Suprapubic skin (tissue), 4 donors: ENCODE data around the gene NHLRC2. TPM values are rescaled to one million over a fixed set of nuclear protein-coding genes. Genes with fewer than 3 reads are reported as not detected.

Experiments used
- DNase-seq, 2 donors: peaks; one replicate each; pipeline ENCODE4 v3.0.0-alpha.2; 2019; ENCODE audit warnings: low spot score in 2 of 2
- H3K27ac ChIP-seq: fragments of 200-600 bp; sonication (generic); one replicate; pipeline ENCODE4 v1.5.1; 2019
- H3K27me3 ChIP-seq: fragments of 200-600 bp; sonication (generic); one replicate; pipeline ENCODE4 v1.5.1; 2019
- H3K36me3 ChIP-seq: fragments of 200-600 bp; sonication (generic); one replicate; pipeline ENCODE4 v1.5.1; 2019
- H3K4me1 ChIP-seq: fragments of 200-600 bp; sonication (generic); one replicate; pipeline ENCODE4 v1.5.1; 2019
- H3K4me3 ChIP-seq: fragments of 200-600 bp; sonication (generic); one replicate; pipeline ENCODE4 v1.5.1; 2019; ENCODE audit warnings: mild to moderate bottlenecking
- H3K9me3 ChIP-seq: fragments of 200-600 bp; sonication (generic); one replicate; pipeline ENCODE4 v1.5.1; 2019
- CTCF ChIP-seq, 2 donors: fragments of 200-600 bp in 1 of 2; fragments of 450-650 bp in 1 of 2; sonication (generic) in 1 of 2; IDR thresholded peaks; one replicate each; pipeline ENCODE4 v1.5.1; 2016 to 2019; ENCODE audit warnings: antibody characterized with exemption in 2 of 2, mild to moderate bottlenecking in 1 of 2, moderate library complexity in 1 of 2
- EP300 ChIP-seq: sonication (generic); formaldehyde crosslinking; IDR thresholded peaks from one replicate; pipeline ENCODE4 v1.6.1; 2017; ENCODE audit warnings: antibody characterized with exemption
- POLR2A ChIP-seq, 2 donors: fragments of 450-650 bp; IDR thresholded peaks; one replicate each; pipeline ENCODE4 v1.6.1; 2017; ENCODE audit warnings: antibody characterized with exemption in 2 of 2, mild to moderate bottlenecking in 2 of 2, moderate library complexity in 2 of 2
- POLR2AphosphoS5 ChIP-seq, 3 donors: sonication (generic); formaldehyde crosslinking; IDR thresholded peaks; one replicate each; pipeline ENCODE4 v1.6.1; 2017; ENCODE audit warnings: antibody characterized with exemption in 3 of 3
- WGBS: methylation state at CpG from one replicate; pipeline ENCODE4 v1.1.5; 2018; 5-methylcytosine and 5-hydroxymethylcytosine counted together
- total RNA-seq, 4 donors: library from RNA; depleted of rRNA; stranded (reverse); fragments of >200 nt; gene quantifications; one replicate each; pipeline ENCODE4 v1.1.0, GENCODE V29; 2016

The NHLRC2 gene
- total RNA-seq, 4 donors from 2014 or later, result 35.3 to 49.6 (median 42.3) TPM

GRCh38 chr10:113908236-113908635 lies 53.8 kb downstream of the NHLRC2 start:
- Histone ChIP-seq H3K4me1 (no peaks in the 10 kb centered on the region), H3K9me3 (no peaks in the 10 kb centered on the region), H3K27ac (no peak overlapping the region), H3K27me3 (no peaks in the 10 kb centered on the region), H3K36me3 (peaks cover 62% of the 10 kb centered on the region), H3K4me3 (no peak overlapping the region)
- no peak for DNase-seq
- no peak for TF ChIP-seq POLR2AphosphoS5 (IDR thresholded peaks at IDR 0.05)
- no peak for TF ChIP-seq POLR2A (IDR thresholded peaks at IDR 0.05)
- no peak for TF ChIP-seq CTCF (IDR thresholded peaks at IDR 0.05)
- TF ChIP-seq EP300, result no peak
- 100% methylated on average over 1 of the region's 1 CpG for WGBS

- no peaks in the 10 kb centered on the region for H3K27me3 ChIP-seq
- H3K9me3 ChIP-seq, result no peaks in the 10 kb centered on the region
- no peak overlapping the region for H3K4me3 ChIP-seq
- no peak overlapping the region for H3K27ac ChIP-seq
- H3K4me1 ChIP-seq, result no peaks in the 10 kb centered on the region
- 94% methylated on average over 1 of the region's 1 CpG for WGBS
- TF ChIP-seq POLR2AphosphoS5 (IDR thresholded peaks at IDR 0.05), result no peak
- TF ChIP-seq EP300, result no peak
- TF ChIP-seq POLR2A (IDR thresholded peaks at IDR 0.05), result no peak
- TF ChIP-seq CTCF (IDR thresholded peaks at IDR 0.05), result no peak
- DNase-seq, result no peak
- peaks cover 34% of the 10 kb centered on the region for H3K36me3 ChIP-seq
Measured at GRCh38 chr10:113911113-113911512, 56.7 kb downstream of the NHLRC2 start.

GRCh38 chr10:113911839-113912238 lies 57.4 kb downstream of the NHLRC2 start:
- H3K27ac ChIP-seq, result no peak overlapping the region
- no peaks in the 10 kb centered on the region for H3K27me3 ChIP-seq
- no peaks in the 10 kb centered on the region for H3K9me3 ChIP-seq
- 93% methylated on average over 6 of the region's 6 CpGs for WGBS
- TF ChIP-seq CTCF (IDR thresholded peaks at IDR 0.05) (no peak), POLR2AphosphoS5 (IDR thresholded peaks at IDR 0.05) (no peak), EP300 (no peak), POLR2A (IDR thresholded peaks at IDR 0.05) (no peak)
- no peaks in the 10 kb centered on the region for H3K4me1 ChIP-seq
- no peak overlapping the region for H3K4me3 ChIP-seq
- peaks cover 30% of the 10 kb centered on the region for H3K36me3 ChIP-seq
- no peak for DNase-seq

- TF ChIP-seq EP300, result no peak
- TF ChIP-seq POLR2AphosphoS5 (IDR thresholded peaks at IDR 0.05), result no peak
- no peak for TF ChIP-seq POLR2A (IDR thresholded peaks at IDR 0.05)
- TF ChIP-seq CTCF (IDR thresholded peaks at IDR 0.05), result no peak
- 95% methylated on average over 7 of the region's 7 CpGs for WGBS
- Histone ChIP-seq H3K36me3 (peaks cover 23% of the 10 kb centered on the region), H3K4me1 (no peaks in the 10 kb centered on the region), H3K27ac (no peak overlapping the region), H3K4me3 (no peak overlapping the region), H3K27me3 (no peaks in the 10 kb centered on the region), H3K9me3 (no peaks in the 10 kb centered on the region)
- DNase-seq, result no peak
Measured at GRCh38 chr10:113912582-113912981, 58.1 kb downstream of the NHLRC2 start.

GRCh38 chr10:113914956-113915355 lies 60.5 kb downstream of the NHLRC2 start:
- Histone ChIP-seq H3K36me3 (peaks cover 6% of the 10 kb centered on the region), H3K27me3 (no peaks in the 10 kb centered on the region), H3K9me3 (no peaks in the 10 kb centered on the region), H3K27ac (no peak overlapping the region), H3K4me3 (no peak overlapping the region), H3K4me1 (peaks cover under 1% of the 10 kb centered on the region)
- TF ChIP-seq EP300 (no peak), POLR2A (IDR thresholded peaks at IDR 0.05) (no peak), POLR2AphosphoS5 (IDR thresholded peaks at IDR 0.05) (no peak), CTCF (IDR thresholded peaks at IDR 0.05) (no peak)
- DNase-seq, result no peak
- 92% methylated on average over 2 of the region's 2 CpGs for WGBS
